Left hindlimb (tissue), 1 donor: ENCODE data around the gene ECEL1.

Experiments
- DNase-seq: peaks from one replicate; pipeline ENCODE4 v3.0.0-alpha.2; 2018

Gene ECEL1

GRCh38 chr2:232483311-232483922 is 4.2 kb downstream of the ECEL1 start:
- DNase-seq: peak; percentile 4

- DNase-seq: peak; percentile 13
Measured at GRCh38 chr2:232482301-232483238, 5.1 kb downstream of the ECEL1 start.

- DNase-seq: peak; percentile 13
Measured at GRCh38 chr2:232481322-232482140, 6.1 kb downstream of the ECEL1 start.

- DNase-seq: peak; percentile 15
Measured at GRCh38 chr2:232480201-232481190, 7.1 kb downstream of the ECEL1 start.

- peak; percentile 26 for DNase-seq
Measured at GRCh38 chr2:232479341-232480200, 8.1 kb downstream of the ECEL1 start.

GRCh38 chr2:232478571-232479340 is 8.9 kb downstream of the ECEL1 start:
- peak; percentile 8 for DNase-seq

- peak; percentile 18 for DNase-seq
Measured at GRCh38 chr2:232477751-232478510, 9.7 kb downstream of the ECEL1 start.

- DNase-seq: no peak
Measured at GRCh38 chr2:232476791-232477190, 10.8 kb downstream of the ECEL1 start.

- DNase-seq: no peak
Measured at GRCh38 chr2:232476045-232476444, 11.6 kb downstream of the ECEL1 start.

- peak; percentile 31 for DNase-seq
Measured at GRCh38 chr2:232473467-232473890, 14.2 kb downstream of the ECEL1 start.

- DNase-seq: no peak
Measured at GRCh38 chr2:232466221-232466620, 21.4 kb downstream of the ECEL1 start.

GRCh38 chr2:232465061-232465460 is 22.6 kb downstream of the ECEL1 start:
- peak; percentile 19 for DNase-seq

- DNase-seq: no peak
Measured at GRCh38 chr2:232464544-232464885, 23.1 kb downstream of the ECEL1 start.

GRCh38 chr2:232463701-232464543 is 23.7 kb downstream of the ECEL1 start:
- peak; percentile 13 for DNase-seq

GRCh38 chr2:232460171-232460570 is 27.5 kb downstream of the ECEL1 start:
- DNase-seq: no peak

GRCh38 chr2:232459419-232460035 is 28.1 kb downstream of the ECEL1 start:
- no peak for DNase-seq

GRCh38 chr2:232458661-232459418 is 28.8 kb downstream of the ECEL1 start:
- DNase-seq: no peak
